ENCODE results near the gene PILRA. TPM values are rescaled to one million over a fixed set of nuclear protein-coding genes. Genes with fewer than 3 reads are reported as not detected.

PILRA gene
- total and polyA plus RNA-seq, 2 of the 13 experiments (the other 11 are each of a cell fraction or from before 2014, with no cell fraction given): 0.13 to 1.3 TPM

DNA sequence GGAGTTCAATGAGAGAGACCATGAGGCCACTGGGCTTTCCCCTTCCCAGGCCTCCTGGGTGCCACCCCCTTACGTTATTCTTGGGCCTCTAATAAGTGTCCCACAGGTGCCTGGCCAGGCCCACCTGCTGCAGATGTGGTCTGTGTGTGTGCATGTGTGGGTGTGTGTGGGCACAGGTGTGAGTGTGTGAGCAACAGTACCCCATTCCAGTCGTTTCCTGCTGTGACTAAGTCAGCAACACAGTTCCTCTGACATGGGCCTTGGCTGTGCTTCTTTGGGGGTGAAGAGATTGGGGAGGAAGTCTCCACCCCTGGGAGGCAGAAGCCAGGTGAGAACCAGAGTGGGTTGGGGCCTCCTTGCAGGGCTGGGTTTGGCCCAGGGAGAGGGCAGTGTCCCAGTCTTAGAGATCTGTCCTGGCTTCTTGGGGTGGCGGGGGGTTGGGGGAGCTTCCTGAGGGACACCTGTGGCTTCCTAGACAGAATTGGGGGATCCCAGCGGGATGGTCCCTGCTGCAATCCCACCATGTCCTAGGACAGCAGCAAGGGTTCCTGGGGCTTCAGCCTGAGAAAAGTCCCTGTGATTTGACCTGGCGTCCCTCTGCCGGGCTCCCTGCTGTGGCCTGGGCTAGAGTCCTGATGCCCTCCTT is 19.5 kb upstream of the PILRA start:
- FAIRE-seq (no peak), DNase-seq (ENCODE audit: low spot score) (no peak), ATAC-seq (no peak)
- in situ Hi-C loops (cut with HindIII; ENCODE audit: extremely low pct_ligation_motif_present, low pct_unique_long_range_greater_than_20kb) (no loop called here), intact Hi-C loops (cut with micrococcal nuclease; ENCODE audit: unreplicated experiment) (no loop called here)
- Histone ChIP-seq H3K27me3 (ENCODE audit: control insufficient read depth in 1 of 2, insufficient read depth in 2 of 2, low read length in 2 of 2) (no peaks in the 10 kb centered on the region; a peak in 1 of 5 replicates), H3K4me1 (ENCODE audit: insufficient read depth, low read length) (no peaks in the 10 kb centered on the region), H3K36me3 (replicated peaks in 1 of 2; ENCODE audit: control insufficient read depth in 1 of 2, insufficient read depth in 2 of 2, low read length in 2 of 2) (peaks cover 32 to 80% of the 10 kb centered on the region in 2 experiments), H4K20me1 (ENCODE audit: insufficient read depth, low read length) (no peaks in the 10 kb centered on the region), H3K4me3 (replicated peaks in 1 of 3; ENCODE audit: insufficient read depth in 1 of 3, low read depth in 2 of 3, low read length in 3 of 3) (no peak overlapping the region), H3K9ac (ENCODE audit: insufficient read depth, low read depth, low read length) (no peak overlapping the region), H3K27ac (ENCODE audit: extremely low read length, insufficient read depth, low read length) (no peak overlapping the region), H3K9me3 (ENCODE audit: low read length) (no peaks in the 10 kb centered on the region), H3K4me2 (ENCODE audit: low read depth, low read length) (no peak overlapping the region), H2AFZ (ENCODE audit: low read length) (no peak overlapping the region), H3K79me2 (ENCODE audit: insufficient read depth, low read length) (no peaks in the 10 kb centered on the region)
- POLR2A ChIA-PET: no interaction called here
- BruUV-seq (replicated peaks): no TSS peak
- WGBS (ENCODE audit: low lambda C conversion rate): no CpG with 5 or more reads among the region's 6 CpGs
- no peak for TF ChIP-seq XBP1 (CRISPR knock-in tag; IDR thresholded peaks at IDR 0.05)
- TF ChIP-seq WIZ (CRISPR knock-in tag; IDR thresholded peaks at IDR 0.05): no peak
- no peak for TF ChIP-seq EHMT2 (IDR thresholded peaks at IDR 0.05; ENCODE audit: borderline replicate concordance, low read depth, low read length)
- no peak for TF ChIP-seq ELK4 (CRISPR knock-in tag; IDR thresholded peaks at IDR 0.05; ENCODE audit: borderline replicate concordance)
- TF ChIP-seq, protein P1, sequence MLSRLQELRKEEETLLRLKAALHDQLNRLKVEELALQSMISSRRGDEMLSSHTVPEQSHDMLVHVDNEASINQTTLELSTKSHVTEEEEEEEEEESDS (CRISPR knock-in tag; IDR thresholded peaks at IDR 0.05; ENCODE audit: borderline replicate concordance): no peak
- TF ChIP-seq, protein P2, sequence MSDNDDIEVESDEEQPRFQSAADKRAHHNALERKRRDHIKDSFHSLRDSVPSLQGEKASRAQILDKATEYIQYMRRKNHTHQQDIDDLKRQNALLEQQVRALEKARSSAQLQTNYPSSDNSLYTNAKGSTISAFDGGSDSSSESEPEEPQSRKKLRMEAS (IDR thresholded peaks at IDR 0.05): no peak
- TF ChIP-seq STAT5B (CRISPR knock-in tag; IDR thresholded peaks at IDR 0.05): no peak
- TF ChIP-seq RCOR2 (CRISPR knock-in tag; IDR thresholded peaks at IDR 0.05): no peak
- no peak for TF ChIP-seq SOX6 (IDR thresholded peaks at IDR 0.05)
- no peak for TF ChIP-seq SOX6 (CRISPR knock-in tag; IDR thresholded peaks at IDR 0.05)
- no peak for TF ChIP-seq RXRB (CRISPR knock-in tag; IDR thresholded peaks at IDR 0.05; ENCODE audit: borderline replicate concordance)
- TF ChIP-seq IKZF5 (CRISPR knock-in tag; IDR thresholded peaks at IDR 0.05): no peak
- no peak for TF ChIP-seq PRDM10 (CRISPR knock-in tag; IDR thresholded peaks at IDR 0.05; ENCODE audit: low read depth)
- no peak for TF ChIP-seq ZNF333 (CRISPR knock-in tag; IDR thresholded peaks at IDR 0.05; ENCODE audit: borderline replicate concordance)
- CTCF ChIA-PET (ENCODE audit: low intra/inter-chr PET ratio, low total read pairs): no interaction called here

Measured in HepG2 (cell line).